HEK293 (cell line): ENCODE measurements around the gene DYNC1LI1.

Experiments
- WT1 ChIP-seq: fragments of 450-650 bp; formaldehyde crosslinking; IDR thresholded peaks from 2 replicates; pipeline ENCODE4 v1.5.1; 2016; ENCODE audit warnings: missing biosample characterization, missing genetic modification characterization
- ZFP37 ChIP-seq: fragments of 450-650 bp; formaldehyde crosslinking; IDR thresholded peaks from 2 replicates; pipeline ENCODE4 v1.5.1; 2016; ENCODE audit warnings: missing biosample characterization, missing genetic modification characterization
- ZNF121 ChIP-seq: fragments of 450-650 bp; formaldehyde crosslinking; IDR thresholded peaks from 2 replicates; pipeline ENCODE4 v1.5.1; 2016; ENCODE audit warnings: missing biosample characterization, missing genetic modification characterization
- ZNF138 ChIP-seq: fragments of 450-650 bp; formaldehyde crosslinking; IDR thresholded peaks from 2 replicates; pipeline ENCODE4 v1.5.1; 2016; ENCODE audit warnings: missing biosample characterization, missing genetic modification characterization, borderline replicate concordance
- ZNF239 ChIP-seq: fragments of 450-650 bp; formaldehyde crosslinking; IDR thresholded peaks from 2 replicates; pipeline ENCODE4 v1.5.1; 2016; ENCODE audit warnings: missing biosample characterization, missing genetic modification characterization
- ZNF292 ChIP-seq: fragments of 450-650 bp; formaldehyde crosslinking; IDR thresholded peaks from 2 replicates; pipeline ENCODE4 v1.5.1; 2016; ENCODE audit warnings: low read depth, missing biosample characterization, missing genetic modification characterization, borderline replicate concordance
- ZNF433 ChIP-seq: fragments of 450-650 bp; formaldehyde crosslinking; IDR thresholded peaks from 2 replicates; pipeline ENCODE4 v1.5.1; 2016; ENCODE audit warnings: missing biosample characterization, missing genetic modification characterization, low read depth
- ZNF560 ChIP-seq: fragments of 450-650 bp; formaldehyde crosslinking; IDR thresholded peaks from 2 replicates; pipeline ENCODE4 v1.5.1; 2017; ENCODE audit warnings: missing biosample characterization, missing genetic modification characterization, borderline replicate concordance
- ZNF792 ChIP-seq: fragments of 450-650 bp; formaldehyde crosslinking; IDR thresholded peaks from 2 replicates; pipeline ENCODE4 v1.5.1; 2016; ENCODE audit warnings: missing biosample characterization, missing genetic modification characterization
- TF ChIP-seq, protein P1 (sequence below): fragments of 450-650 bp; formaldehyde crosslinking; conservative IDR thresholded peaks from 2 replicates; pipeline ENCODE4 v1.5.1; 2016; ENCODE audit warnings: low read depth, missing biosample characterization, missing genetic modification characterization
- TF ChIP-seq, protein P2 (sequence below): fragments of 450-650 bp; formaldehyde crosslinking; IDR thresholded peaks from 2 replicates; pipeline ENCODE4 v1.5.1; 2016; ENCODE audit warnings: missing biosample characterization, missing genetic modification characterization
- TF ChIP-seq, protein P3 (sequence below): fragments of 450-650 bp; formaldehyde crosslinking; IDR thresholded peaks from 2 replicates; pipeline ENCODE4 v1.5.1; 2016; ENCODE audit warnings: missing biosample characterization, missing genetic modification characterization
- TF ChIP-seq, protein P4 (sequence below): fragments of 450-650 bp; formaldehyde crosslinking; IDR thresholded peaks from 2 replicates; pipeline ENCODE4 v1.5.1; 2016; ENCODE audit warnings: missing biosample characterization, missing genetic modification characterization

DNA sequence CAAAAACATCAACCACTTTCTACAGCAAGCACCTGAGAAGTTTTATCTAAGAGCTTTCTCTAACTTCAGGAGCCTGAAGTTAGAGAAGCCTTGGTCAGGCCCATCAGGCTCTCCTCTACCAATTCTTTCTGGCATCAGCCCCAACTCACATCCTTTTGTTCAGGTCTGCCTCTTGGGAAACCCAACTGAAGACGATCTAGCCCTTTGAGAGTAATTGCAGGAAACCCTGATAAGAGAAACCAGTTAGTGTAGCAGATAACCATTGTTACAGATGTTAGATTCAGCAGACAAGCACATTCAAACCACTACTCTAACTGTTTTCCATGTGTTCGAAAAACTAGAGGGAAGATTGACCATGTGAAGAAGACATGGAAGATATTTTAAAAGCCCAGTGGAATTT, 27.0 kb upstream of the DYNC1LI1 start:
- no peak for TF ChIP-seq ZNF239 (tag by site-specific recombination)
- TF ChIP-seq, protein P1, sequence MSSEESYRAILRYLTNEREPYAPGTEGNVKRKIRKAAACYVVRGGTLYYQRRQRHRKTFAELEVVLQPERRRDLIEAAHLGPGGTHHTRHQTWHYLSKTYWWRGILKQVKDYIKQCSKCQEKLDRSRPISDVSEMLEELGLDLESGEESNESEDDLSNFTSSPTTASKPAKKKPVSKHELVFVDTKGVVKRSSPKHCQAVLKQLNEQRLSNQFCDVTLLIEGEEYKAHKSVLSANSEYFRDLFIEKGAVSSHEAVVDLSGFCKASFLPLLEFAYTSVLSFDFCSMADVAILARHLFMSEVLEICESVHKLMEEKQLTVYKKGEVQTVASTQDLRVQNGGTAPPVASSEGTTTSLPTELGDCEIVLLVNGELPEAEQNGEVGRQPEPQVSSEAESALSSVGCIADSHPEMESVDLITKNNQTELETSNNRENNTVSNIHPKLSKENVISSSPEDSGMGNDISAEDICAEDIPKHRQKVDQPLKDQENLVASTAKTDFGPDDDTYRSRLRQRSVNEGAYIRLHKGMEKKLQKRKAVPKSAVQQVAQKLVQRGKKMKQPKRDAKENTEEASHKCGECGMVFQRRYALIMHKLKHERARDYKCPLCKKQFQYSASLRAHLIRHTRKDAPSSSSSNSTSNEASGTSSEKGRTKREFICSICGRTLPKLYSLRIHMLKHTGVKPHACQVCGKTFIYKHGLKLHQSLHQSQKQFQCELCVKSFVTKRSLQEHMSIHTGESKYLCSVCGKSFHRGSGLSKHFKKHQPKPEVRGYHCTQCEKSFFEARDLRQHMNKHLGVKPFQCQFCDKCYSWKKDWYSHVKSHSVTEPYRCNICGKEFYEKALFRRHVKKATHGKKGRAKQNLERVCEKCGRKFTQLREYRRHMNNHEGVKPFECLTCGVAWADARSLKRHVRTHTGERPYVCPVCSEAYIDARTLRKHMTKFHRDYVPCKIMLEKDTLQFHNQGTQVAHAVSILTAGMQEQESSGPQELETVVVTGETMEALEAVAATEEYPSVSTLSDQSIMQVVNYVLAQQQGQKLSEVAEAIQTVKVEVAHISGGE (tag by site-specific recombination), result no peak
- TF ChIP-seq, protein P2, sequence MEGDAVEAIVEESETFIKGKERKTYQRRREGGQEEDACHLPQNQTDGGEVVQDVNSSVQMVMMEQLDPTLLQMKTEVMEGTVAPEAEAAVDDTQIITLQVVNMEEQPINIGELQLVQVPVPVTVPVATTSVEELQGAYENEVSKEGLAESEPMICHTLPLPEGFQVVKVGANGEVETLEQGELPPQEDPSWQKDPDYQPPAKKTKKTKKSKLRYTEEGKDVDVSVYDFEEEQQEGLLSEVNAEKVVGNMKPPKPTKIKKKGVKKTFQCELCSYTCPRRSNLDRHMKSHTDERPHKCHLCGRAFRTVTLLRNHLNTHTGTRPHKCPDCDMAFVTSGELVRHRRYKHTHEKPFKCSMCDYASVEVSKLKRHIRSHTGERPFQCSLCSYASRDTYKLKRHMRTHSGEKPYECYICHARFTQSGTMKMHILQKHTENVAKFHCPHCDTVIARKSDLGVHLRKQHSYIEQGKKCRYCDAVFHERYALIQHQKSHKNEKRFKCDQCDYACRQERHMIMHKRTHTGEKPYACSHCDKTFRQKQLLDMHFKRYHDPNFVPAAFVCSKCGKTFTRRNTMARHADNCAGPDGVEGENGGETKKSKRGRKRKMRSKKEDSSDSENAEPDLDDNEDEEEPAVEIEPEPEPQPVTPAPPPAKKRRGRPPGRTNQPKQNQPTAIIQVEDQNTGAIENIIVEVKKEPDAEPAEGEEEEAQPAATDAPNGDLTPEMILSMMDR, result no peak
- TF ChIP-seq WT1, result no peak
- no peak for TF ChIP-seq ZNF121 (tag by site-specific recombination)
- no peak for TF ChIP-seq ZNF792 (tag by site-specific recombination)
- TF ChIP-seq ZFP37 (tag by site-specific recombination), result no peak
- no peak for TF ChIP-seq ZNF433 (tag by site-specific recombination)
- no peak for TF ChIP-seq ZNF560
- TF ChIP-seq ZNF138, result no peak
- TF ChIP-seq, protein P3, sequence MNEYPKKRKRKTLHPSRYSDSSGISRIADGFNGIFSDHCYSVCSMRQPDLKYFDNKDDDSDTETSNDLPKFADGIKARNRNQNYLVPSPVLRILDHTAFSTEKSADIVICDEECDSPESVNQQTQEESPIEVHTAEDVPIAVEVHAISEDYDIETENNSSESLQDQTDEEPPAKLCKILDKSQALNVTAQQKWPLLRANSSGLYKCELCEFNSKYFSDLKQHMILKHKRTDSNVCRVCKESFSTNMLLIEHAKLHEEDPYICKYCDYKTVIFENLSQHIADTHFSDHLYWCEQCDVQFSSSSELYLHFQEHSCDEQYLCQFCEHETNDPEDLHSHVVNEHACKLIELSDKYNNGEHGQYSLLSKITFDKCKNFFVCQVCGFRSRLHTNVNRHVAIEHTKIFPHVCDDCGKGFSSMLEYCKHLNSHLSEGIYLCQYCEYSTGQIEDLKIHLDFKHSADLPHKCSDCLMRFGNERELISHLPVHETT (tag by site-specific recombination), result no peak
- TF ChIP-seq, protein P4, sequence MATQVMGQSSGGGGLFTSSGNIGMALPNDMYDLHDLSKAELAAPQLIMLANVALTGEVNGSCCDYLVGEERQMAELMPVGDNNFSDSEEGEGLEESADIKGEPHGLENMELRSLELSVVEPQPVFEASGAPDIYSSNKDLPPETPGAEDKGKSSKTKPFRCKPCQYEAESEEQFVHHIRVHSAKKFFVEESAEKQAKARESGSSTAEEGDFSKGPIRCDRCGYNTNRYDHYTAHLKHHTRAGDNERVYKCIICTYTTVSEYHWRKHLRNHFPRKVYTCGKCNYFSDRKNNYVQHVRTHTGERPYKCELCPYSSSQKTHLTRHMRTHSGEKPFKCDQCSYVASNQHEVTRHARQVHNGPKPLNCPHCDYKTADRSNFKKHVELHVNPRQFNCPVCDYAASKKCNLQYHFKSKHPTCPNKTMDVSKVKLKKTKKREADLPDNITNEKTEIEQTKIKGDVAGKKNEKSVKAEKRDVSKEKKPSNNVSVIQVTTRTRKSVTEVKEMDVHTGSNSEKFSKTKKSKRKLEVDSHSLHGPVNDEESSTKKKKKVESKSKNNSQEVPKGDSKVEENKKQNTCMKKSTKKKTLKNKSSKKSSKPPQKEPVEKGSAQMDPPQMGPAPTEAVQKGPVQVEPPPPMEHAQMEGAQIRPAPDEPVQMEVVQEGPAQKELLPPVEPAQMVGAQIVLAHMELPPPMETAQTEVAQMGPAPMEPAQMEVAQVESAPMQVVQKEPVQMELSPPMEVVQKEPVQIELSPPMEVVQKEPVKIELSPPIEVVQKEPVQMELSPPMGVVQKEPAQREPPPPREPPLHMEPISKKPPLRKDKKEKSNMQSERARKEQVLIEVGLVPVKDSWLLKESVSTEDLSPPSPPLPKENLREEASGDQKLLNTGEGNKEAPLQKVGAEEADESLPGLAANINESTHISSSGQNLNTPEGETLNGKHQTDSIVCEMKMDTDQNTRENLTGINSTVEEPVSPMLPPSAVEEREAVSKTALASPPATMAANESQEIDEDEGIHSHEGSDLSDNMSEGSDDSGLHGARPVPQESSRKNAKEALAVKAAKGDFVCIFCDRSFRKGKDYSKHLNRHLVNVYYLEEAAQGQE, result no peak
- TF ChIP-seq ZNF292 (tag by site-specific recombination), result no peak
